ENCODE data around the gene CMBL. TPM values are rescaled to one million over a fixed set of nuclear protein-coding genes. Genes with fewer than 3 reads are reported as not detected.

CMBL gene
- total and polyA plus RNA-seq, 2 of the 13 experiments (the other 11 are each of a cell fraction or from before 2014, with no cell fraction given): 11.5 to 17.0 TPM

DNA sequence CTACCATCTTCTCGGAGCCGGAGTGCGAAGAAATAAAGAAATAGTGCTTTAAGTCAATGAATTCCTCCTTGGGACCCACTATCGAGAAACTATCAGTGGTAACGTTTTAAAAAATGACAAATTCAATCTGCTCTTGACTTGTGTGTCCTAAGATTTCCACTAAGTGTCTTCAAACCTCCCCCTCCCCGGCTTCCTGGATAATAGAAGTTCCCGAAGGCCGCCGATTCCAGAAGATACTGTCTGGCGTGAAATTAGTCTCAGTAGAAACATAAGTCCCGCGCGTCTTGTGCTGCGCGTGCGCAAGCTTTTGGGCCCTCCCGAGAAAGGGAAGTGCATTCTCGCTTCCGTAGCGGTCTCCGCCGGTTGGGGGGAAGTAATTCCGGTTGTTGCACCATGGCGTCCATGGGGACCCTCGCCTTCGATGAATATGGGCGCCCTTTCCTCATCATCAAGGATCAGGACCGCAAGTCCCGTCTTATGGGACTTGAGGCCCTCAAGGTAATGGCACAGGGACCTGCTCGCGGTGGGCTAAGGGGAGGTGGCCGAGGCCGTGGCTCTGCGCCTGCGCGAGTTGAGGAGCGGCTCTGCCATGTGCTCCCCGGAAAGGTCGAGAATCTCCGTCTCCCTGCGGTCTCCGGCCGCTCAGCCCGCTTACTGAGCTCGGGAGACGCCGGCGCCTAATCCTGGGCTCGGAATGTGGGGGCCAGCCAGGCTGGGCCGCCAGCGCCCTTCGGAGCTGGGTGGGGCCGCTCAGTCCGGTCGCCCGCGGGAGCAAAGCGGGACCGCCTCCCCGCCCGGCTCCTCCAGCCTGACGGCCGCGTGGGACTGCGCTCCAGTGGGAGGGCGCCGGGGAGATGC is 57.5 kb downstream of the CMBL start, which contains the start of gene CCT5 (continued):
- TF ChIP-seq, protein P1, sequence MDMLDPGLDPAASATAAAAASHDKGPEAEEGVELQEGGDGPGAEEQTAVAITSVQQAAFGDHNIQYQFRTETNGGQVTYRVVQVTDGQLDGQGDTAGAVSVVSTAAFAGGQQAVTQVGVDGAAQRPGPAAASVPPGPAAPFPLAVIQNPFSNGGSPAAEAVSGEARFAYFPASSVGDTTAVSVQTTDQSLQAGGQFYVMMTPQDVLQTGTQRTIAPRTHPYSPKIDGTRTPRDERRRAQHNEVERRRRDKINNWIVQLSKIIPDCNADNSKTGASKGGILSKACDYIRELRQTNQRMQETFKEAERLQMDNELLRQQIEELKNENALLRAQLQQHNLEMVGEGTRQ (IDR thresholded peaks at IDR 0.05; ENCODE audit: low read depth, low read length): no peak
- TF ChIP-seq, protein P1 (CRISPR knock-in tag; IDR thresholded peaks at IDR 0.05; ENCODE audit: borderline replicate concordance): no peak
- TF ChIP-seq HOXA9 (CRISPR knock-in tag; IDR thresholded peaks at IDR 0.05; ENCODE audit: borderline replicate concordance) (no peak), ZBTB8A (CRISPR knock-in tag; IDR thresholded peaks at IDR 0.05; ENCODE audit: borderline replicate concordance, low read depth) (no peak), WIZ (CRISPR knock-in tag; IDR thresholded peaks at IDR 0.05) (no peak), NFYB (CRISPR knock-in tag; IDR thresholded peaks at IDR 0.05) (0 out of 2 replicates have a peak, but pooled peaks have one; percentile 40), ZNF333 (CRISPR knock-in tag; IDR thresholded peaks at IDR 0.05; ENCODE audit: borderline replicate concordance) (no peak), STAG1 (CRISPR knock-in tag; IDR thresholded peaks at IDR 0.05) (no peak), REPIN1 (CRISPR knock-in tag; IDR thresholded peaks at IDR 0.05; ENCODE audit: borderline replicate concordance, low read depth) (no peak; the same call in 1 of the 2 replicates), ZNF761 (CRISPR knock-in tag; conservative IDR thresholded peaks at IDR 0.05) (0 out of 2 replicates have a peak, but pooled peaks have one; percentile 61), PCBP2 (optimal IDR thresholded peaks at IDR 0.05; ENCODE audit: low read depth, low read length, poor library complexity, severe bottlenecking) (no peak), ATM (IDR thresholded peaks at IDR 0.05; ENCODE audit: borderline replicate concordance) (no peak), ZNF205 (CRISPR knock-in tag; IDR thresholded peaks at IDR 0.05) (0 out of 2 replicates have a peak, but pooled peaks have one; percentile 44), CBX2 (IDR thresholded peaks at IDR 0.05; ENCODE audit: low read depth, low read length) (no peak), CBX2 (CRISPR knock-in tag; IDR thresholded peaks at IDR 0.05; ENCODE audit: low read depth) (no peak), HNF4G (IDR thresholded peaks at IDR 0.05; ENCODE audit: borderline replicate concordance, low read depth, low read length) (no peak; the same call in 1 of the 2 replicates), HNF4G (CRISPR knock-in tag; IDR thresholded peaks at IDR 0.05; ENCODE audit: borderline replicate concordance, low read depth) (no peak), PITX1 (CRISPR knock-in tag; IDR thresholded peaks at IDR 0.05) (no peak), ZNF160 (CRISPR knock-in tag; IDR thresholded peaks at IDR 0.05) (0 out of 2 replicates have a peak, but pooled peaks have one; percentile 54), ZNF232 (CRISPR knock-in tag; IDR thresholded peaks at IDR 0.05; ENCODE audit: borderline replicate concordance) (no peak), PPARG (CRISPR knock-in tag; conservative IDR thresholded peaks at IDR 0.05) (peak; percentile 41; the same call in 1 of the 2 replicates)
- TF ChIP-seq, protein P2, sequence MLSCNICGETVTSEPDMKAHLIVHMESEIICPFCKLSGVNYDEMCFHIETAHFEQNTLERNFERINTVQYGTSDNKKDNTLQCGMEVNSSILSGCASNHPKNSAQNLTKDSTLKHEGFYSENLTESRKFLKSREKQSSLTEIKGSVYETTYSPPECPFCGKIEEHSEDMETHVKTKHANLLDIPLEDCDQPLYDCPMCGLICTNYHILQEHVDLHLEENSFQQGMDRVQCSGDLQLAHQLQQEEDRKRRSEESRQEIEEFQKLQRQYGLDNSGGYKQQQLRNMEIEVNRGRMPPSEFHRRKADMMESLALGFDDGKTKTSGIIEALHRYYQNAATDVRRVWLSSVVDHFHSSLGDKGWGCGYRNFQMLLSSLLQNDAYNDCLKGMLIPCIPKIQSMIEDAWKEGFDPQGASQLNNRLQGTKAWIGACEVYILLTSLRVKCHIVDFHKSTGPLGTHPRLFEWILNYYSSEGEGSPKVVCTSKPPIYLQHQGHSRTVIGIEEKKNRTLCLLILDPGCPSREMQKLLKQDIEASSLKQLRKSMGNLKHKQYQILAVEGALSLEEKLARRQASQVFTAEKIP (CRISPR knock-in tag; IDR thresholded peaks at IDR 0.05; ENCODE audit: borderline replicate concordance): no peak
- TF ChIP-seq, protein P3, sequence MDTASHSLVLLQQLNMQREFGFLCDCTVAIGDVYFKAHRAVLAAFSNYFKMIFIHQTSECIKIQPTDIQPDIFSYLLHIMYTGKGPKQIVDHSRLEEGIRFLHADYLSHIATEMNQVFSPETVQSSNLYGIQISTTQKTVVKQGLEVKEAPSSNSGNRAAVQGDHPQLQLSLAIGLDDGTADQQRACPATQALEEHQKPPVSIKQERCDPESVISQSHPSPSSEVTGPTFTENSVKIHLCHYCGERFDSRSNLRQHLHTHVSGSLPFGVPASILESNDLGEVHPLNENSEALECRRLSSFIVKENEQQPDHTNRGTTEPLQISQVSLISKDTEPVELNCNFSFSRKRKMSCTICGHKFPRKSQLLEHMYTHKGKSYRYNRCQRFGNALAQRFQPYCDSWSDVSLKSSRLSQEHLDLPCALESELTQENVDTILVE (CRISPR knock-in tag; IDR thresholded peaks at IDR 0.05): peak; percentile 69
- TF ChIP-seq, protein P4, sequence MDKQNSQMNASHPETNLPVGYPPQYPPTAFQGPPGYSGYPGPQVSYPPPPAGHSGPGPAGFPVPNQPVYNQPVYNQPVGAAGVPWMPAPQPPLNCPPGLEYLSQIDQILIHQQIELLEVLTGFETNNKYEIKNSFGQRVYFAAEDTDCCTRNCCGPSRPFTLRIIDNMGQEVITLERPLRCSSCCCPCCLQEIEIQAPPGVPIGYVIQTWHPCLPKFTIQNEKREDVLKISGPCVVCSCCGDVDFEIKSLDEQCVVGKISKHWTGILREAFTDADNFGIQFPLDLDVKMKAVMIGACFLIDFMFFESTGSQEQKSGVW (CRISPR knock-in tag; IDR thresholded peaks at IDR 0.05; ENCODE audit: borderline replicate concordance): no peak

Measured in HepG2 (cell line).